Mucosa of rectum (tissue), 2 donors: ENCODE results near the gene E2F1.

Source experiments
- H3K27ac ChIP-seq, 2 donors: one replicate each; pipeline ENCODE4 v1.7.0; 2013; ENCODE audit warnings: inconsistent platforms in 2 of 2, low read depth in 2 of 2, low read length in 2 of 2
- H3K27me3 ChIP-seq, 2 donors: one replicate each; pipeline ENCODE4 v1.7.0; 2013; ENCODE audit warnings: low read length in 2 of 2; ENCODE audit not compliant: control insufficient read depth in 2 of 2, insufficient read depth in 2 of 2
- H3K36me3 ChIP-seq, 2 donors: one replicate each; pipeline ENCODE4 v1.7.0; 2013; ENCODE audit warnings: low read length in 2 of 2; ENCODE audit not compliant: control insufficient read depth in 2 of 2, insufficient read depth in 2 of 2
- H3K4me1 ChIP-seq, 2 donors: one replicate each; pipeline ENCODE4 v1.7.0; 2013; ENCODE audit warnings: low read length in 2 of 2, mild to moderate bottlenecking in 1 of 2; ENCODE audit not compliant: control insufficient read depth in 2 of 2, insufficient read depth in 2 of 2
- H3K4me3 ChIP-seq, 2 donors: one replicate each; pipeline ENCODE4 v1.7.0; 2013; ENCODE audit warnings: low read length in 2 of 2
- H3K9ac ChIP-seq, 2 donors: one replicate each; pipeline ENCODE4 v1.7.0; 2013; ENCODE audit warnings: low read length in 2 of 2, low read depth in 1 of 2, mild to moderate bottlenecking in 1 of 2
- H3K9me3 ChIP-seq, 2 donors: one replicate each; pipeline ENCODE4 v1.7.0; 2013; ENCODE audit warnings: low read length in 2 of 2; ENCODE audit not compliant: control insufficient read depth in 2 of 2
- donor health status: healthy.
- donor health status: Normal muscosa, but diverticular disease.

The E2F1 gene

GRCh38 chr20:33697129-33697528 is 10.9 kb upstream of the E2F1 start:
- Histone ChIP-seq H3K9ac (no peak overlapping the region), H3K36me3 (no peaks in the 10 kb centered on the region), H3K4me1 (no peaks in the 10 kb centered on the region), H3K27me3 (no peaks in the 10 kb centered on the region), H3K4me3 (no peak overlapping the region), H3K27ac (no peak overlapping the region), H3K9me3 (no peaks in the 10 kb centered on the region)

- Histone ChIP-seq H3K36me3 (no peaks in the 10 kb centered on the region), H3K4me1 (no peaks in the 10 kb centered on the region), H3K9ac (no peak overlapping the region), H3K27ac (no peak overlapping the region), H3K4me3 (no peak overlapping the region), H3K9me3 (no peaks in the 10 kb centered on the region), H3K27me3 (no peaks in the 10 kb centered on the region)
Measured at GRCh38 chr20:33696448-33696847, 10.3 kb upstream of the E2F1 start.

GRCh38 chr20:33694639-33695012 is 8.4 kb upstream of the E2F1 start:
- Histone ChIP-seq H3K27me3 (no peaks in the 10 kb centered on the region), H3K9me3 (no peaks in the 10 kb centered on the region), H3K4me1 (no peaks in the 10 kb centered on the region), H3K4me3 (no peak overlapping the region), H3K9ac (no peak overlapping the region), H3K27ac (no peak overlapping the region), H3K36me3 (no peaks in the 10 kb centered on the region)

- Histone ChIP-seq H3K4me3 (no peak overlapping the region), H3K9ac (no peak overlapping the region), H3K27ac (no peak overlapping the region), H3K27me3 (no peaks in the 10 kb centered on the region), H3K4me1 (no peaks in the 10 kb centered on the region), H3K9me3 (no peaks in the 10 kb centered on the region), H3K36me3 (no peaks in the 10 kb centered on the region)
Measured at GRCh38 chr20:33693741-33694638, 7.8 kb upstream of the E2F1 start.

GRCh38 chr20:33693289-33693688 is 7.1 kb upstream of the E2F1 start:
- H3K4me3 ChIP-seq, result no peak overlapping the region
- H3K36me3 ChIP-seq, result no peaks in the 10 kb centered on the region
- H3K27ac ChIP-seq, result no peak overlapping the region
- H3K9ac ChIP-seq, result no peak overlapping the region
- no peaks in the 10 kb centered on the region for H3K27me3 ChIP-seq
- H3K4me1 ChIP-seq, result no peaks in the 10 kb centered on the region
- H3K9me3 ChIP-seq, result no peaks in the 10 kb centered on the region

GRCh38 chr20:33689973-33690372 is 3.8 kb upstream of the E2F1 start:
- Histone ChIP-seq H3K36me3 (no peaks in the 10 kb centered on the region), H3K27me3 (no peaks in the 10 kb centered on the region), H3K4me3 (no peak overlapping the region), H3K27ac (no peak overlapping the region), H3K4me1 (peaks cover 10 to 11% of the 10 kb centered on the region in 2 donors), H3K9me3 (no peaks in the 10 kb centered on the region), H3K9ac (no peak overlapping the region)

- H3K9me3 ChIP-seq, result no peaks in the 10 kb centered on the region
- H3K27me3 ChIP-seq, result no peaks in the 10 kb centered on the region
- H3K4me3 ChIP-seq, result no peak overlapping the region
- H3K27ac ChIP-seq, result no peak overlapping the region
- H3K36me3 ChIP-seq, result no peaks in the 10 kb centered on the region
- no peak overlapping the region for H3K9ac ChIP-seq
- peaks cover 14 to 16% of the 10 kb centered on the region in 2 donors for H3K4me1 ChIP-seq
Measured at GRCh38 chr20:33689493-33689892, 3.3 kb upstream of the E2F1 start.

- H3K4me3 ChIP-seq, result no peak overlapping the region
Measured at GRCh38 chr20:33688938-33689424, 2.8 kb upstream of the E2F1 start.

GRCh38 chr20:33687993-33688937 is 2.1 kb upstream of the E2F1 start:
- Histone ChIP-seq H3K4me1 (peaks cover 14 to 17% of the 10 kb centered on the region in 2 donors), H3K27ac (no peak overlapping the region), H3K9me3 (no peaks in the 10 kb centered on the region), H3K4me3 (no peak overlapping the region), H3K36me3 (no peaks in the 10 kb centered on the region), H3K9ac (no peak overlapping the region), H3K27me3 (no peaks in the 10 kb centered on the region)

More at GRCh38 chr20:33688938-33689424, 2.8 kb upstream of the E2F1 start:
- Histone ChIP-seq H3K9me3 (no peaks in the 10 kb centered on the region), H3K27me3 (no peaks in the 10 kb centered on the region), H3K4me1 (peaks cover 14 to 17% of the 10 kb centered on the region in 2 donors), H3K36me3 (no peaks in the 10 kb centered on the region), H3K9ac (no peak overlapping the region), H3K27ac (no peak overlapping the region)
